DND-41 (cell line): ENCODE results near the gene E2F2.

ENCODE experiments used
- ATAC-seq: fragments of 200-7000 bp; cut with Tn5 transposase; 3 replicates; pipeline ENCODE4 v1.9.1; 2021; ENCODE audit warnings: low read depth; ENCODE audit not compliant: insufficient read depth
- DNase-seq: peaks from one replicate; pipeline ENCODE4 v3.0.0-alpha.2; 2020
- H2AFZ ChIP-seq: 2 replicates; pipeline ENCODE4 v1.6.0; 2012; ENCODE audit warnings: low read depth, low read length
- H3K27ac ChIP-seq: 2 replicates; pipeline ENCODE4 v1.5.1; 2012; ENCODE audit warnings: low read length, inconsistent platforms
- H3K27me3 ChIP-seq: fragments of 200-600 bp; sonication (generic); 2 replicates; pipeline ENCODE4 v1.6.0; 2012; ENCODE audit warnings: low read length, mild to moderate bottlenecking, inconsistent platforms; ENCODE audit not compliant: insufficient read depth, poor library complexity
- H3K36me3 ChIP-seq: 2 replicates; pipeline ENCODE4 v1.5.1; 2012; ENCODE audit warnings: low read length, inconsistent platforms; ENCODE audit not compliant: insufficient read depth
- H3K4me1 ChIP-seq: 2 replicates; pipeline ENCODE4 v1.5.1; 2012; ENCODE audit warnings: mild to moderate bottlenecking, low read length; ENCODE audit not compliant: insufficient read depth
- H3K4me2 ChIP-seq: 2 replicates; pipeline ENCODE4 v1.6.0; 2012; ENCODE audit warnings: mild to moderate bottlenecking, moderate library complexity, low read length, inconsistent platforms; ENCODE audit not compliant: insufficient read depth
- H3K4me3 ChIP-seq, 2 experiments: fragments of 200-600 bp in 1 of 2; shearing (Covaris generic) in 1 of 2; 2 replicates each; pipeline ENCODE4 v1.5.1; 2012 to 2016; ENCODE audit warnings: inconsistent platforms in 2 of 2, low read length in 2 of 2, mild to moderate bottlenecking in 2 of 2, low read depth in 1 of 2, moderate library complexity in 1 of 2
- H3K79me2 ChIP-seq: 2 replicates; pipeline ENCODE4 v1.6.0; 2012; ENCODE audit warnings: low read length, inconsistent platforms; ENCODE audit not compliant: insufficient read depth
- H3K9ac ChIP-seq: 2 replicates; pipeline ENCODE4 v1.6.0; 2012; ENCODE audit warnings: low read depth, mild to moderate bottlenecking, inconsistent platforms, low read length, moderate library complexity
- H3K9me3 ChIP-seq: 2 replicates; pipeline ENCODE4 v1.5.1; 2012; ENCODE audit warnings: low read length, moderate library complexity, mild to moderate bottlenecking, inconsistent platforms; ENCODE audit not compliant: insufficient read depth, severe bottlenecking
- H4K20me1 ChIP-seq: 2 replicates; pipeline ENCODE4 v1.6.0; 2012; ENCODE audit warnings: low read length; ENCODE audit not compliant: insufficient read depth
- EZH2 ChIP-seq: IDR thresholded peaks from 3 replicates; pipeline ENCODE4 v1.6.1; 2012; ENCODE audit warnings: borderline replicate concordance, low read depth, mild to moderate bottlenecking, moderate library complexity, low read length, inconsistent platforms; ENCODE audit not compliant: severe bottlenecking
- TF ChIP-seq, protein P1 (sequence below): IDR thresholded peaks from 2 replicates; pipeline ENCODE4 v1.5.1; 2012; ENCODE audit warnings: borderline replicate concordance, low read length, moderate library complexity, mild to moderate bottlenecking; ENCODE audit not compliant: poor library complexity, severe bottlenecking; ENCODE audit errors: extremely low read depth

E2F2 gene

DNA sequence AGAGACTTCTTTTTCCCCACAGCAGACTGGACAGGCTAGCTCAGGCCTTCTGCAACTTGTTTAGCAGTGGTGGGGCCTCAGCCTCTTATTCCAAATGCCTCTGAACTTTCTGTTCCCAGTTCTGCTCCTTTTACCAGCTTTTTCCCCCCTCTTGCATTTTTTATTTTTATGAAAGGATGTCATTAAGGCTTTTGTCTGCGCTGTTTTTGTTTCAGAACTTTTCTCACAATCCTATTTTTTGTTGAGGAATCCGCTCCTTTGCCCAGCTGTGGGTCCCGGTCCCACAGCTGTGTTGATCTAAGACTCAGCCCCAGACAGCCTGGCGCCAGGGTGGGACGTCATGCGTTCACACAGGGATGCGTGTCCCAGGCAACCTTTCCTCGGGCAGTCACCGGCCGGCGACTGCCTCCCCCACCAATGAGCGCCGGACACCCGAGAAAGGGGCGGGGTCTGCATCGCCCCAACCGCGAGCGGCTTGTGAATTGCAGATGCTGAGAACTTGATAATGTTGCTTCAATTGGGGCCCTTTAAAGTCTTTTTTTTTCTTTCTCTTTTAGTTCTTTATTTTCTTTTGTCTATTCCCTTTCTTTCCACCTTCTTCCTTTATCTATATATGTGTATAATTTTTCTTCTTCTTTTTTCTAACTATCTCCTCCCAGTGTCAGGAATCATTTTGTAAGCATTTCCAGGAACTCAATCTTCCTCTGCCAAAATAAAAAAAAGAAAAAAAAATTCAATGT is 31.3 kb upstream of the E2F2 start:
- DNase-seq (peak; percentile 74), ATAC-seq (peak; percentile 48)
- Histone ChIP-seq H2AFZ (no peak overlapping the region), H3K36me3 (no peaks in the 10 kb centered on the region), H3K4me1 (peaks cover 41% of the 10 kb centered on the region), H3K9me3 (no peaks in the 10 kb centered on the region), H3K27me3 (peaks cover 58% of the 10 kb centered on the region), H3K4me3 (no peak overlapping the region), H3K27ac (no peak overlapping the region), H3K9ac (no peak overlapping the region), H4K20me1 (peaks cover 7% of the 10 kb centered on the region; the same call in 1 of the 2 replicates), H3K79me2 (peaks cover 6% of the 10 kb centered on the region; the same call in 1 of the 2 replicates), H3K4me2 (no peak overlapping the region)
- TF ChIP-seq, protein P1, sequence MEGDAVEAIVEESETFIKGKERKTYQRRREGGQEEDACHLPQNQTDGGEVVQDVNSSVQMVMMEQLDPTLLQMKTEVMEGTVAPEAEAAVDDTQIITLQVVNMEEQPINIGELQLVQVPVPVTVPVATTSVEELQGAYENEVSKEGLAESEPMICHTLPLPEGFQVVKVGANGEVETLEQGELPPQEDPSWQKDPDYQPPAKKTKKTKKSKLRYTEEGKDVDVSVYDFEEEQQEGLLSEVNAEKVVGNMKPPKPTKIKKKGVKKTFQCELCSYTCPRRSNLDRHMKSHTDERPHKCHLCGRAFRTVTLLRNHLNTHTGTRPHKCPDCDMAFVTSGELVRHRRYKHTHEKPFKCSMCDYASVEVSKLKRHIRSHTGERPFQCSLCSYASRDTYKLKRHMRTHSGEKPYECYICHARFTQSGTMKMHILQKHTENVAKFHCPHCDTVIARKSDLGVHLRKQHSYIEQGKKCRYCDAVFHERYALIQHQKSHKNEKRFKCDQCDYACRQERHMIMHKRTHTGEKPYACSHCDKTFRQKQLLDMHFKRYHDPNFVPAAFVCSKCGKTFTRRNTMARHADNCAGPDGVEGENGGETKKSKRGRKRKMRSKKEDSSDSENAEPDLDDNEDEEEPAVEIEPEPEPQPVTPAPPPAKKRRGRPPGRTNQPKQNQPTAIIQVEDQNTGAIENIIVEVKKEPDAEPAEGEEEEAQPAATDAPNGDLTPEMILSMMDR = no peak
- no peak for TF ChIP-seq EZH2

DNA sequence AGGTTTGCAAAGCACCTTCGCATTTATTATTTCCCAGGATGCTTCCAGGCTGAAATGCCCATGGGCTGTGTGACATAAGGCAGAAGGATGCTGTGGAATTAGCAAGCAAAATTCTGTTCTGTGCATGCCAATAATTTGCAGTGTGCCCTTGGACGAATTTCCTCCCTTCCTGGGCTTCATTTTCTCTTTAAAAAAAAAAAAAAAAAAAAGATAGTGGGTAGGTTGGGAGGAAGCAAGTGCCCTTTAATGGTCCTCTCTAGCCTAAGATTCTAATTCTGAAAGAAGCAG is 30.7 kb upstream of the E2F2 start:
- H3K27ac ChIP-seq = no peak overlapping the region
- peaks cover 6% of the 10 kb centered on the region; the same call in 1 of the 2 replicates for H3K79me2 ChIP-seq
- no peaks in the 10 kb centered on the region for H3K36me3 ChIP-seq
- peaks cover 57% of the 10 kb centered on the region for H3K27me3 ChIP-seq
- TF ChIP-seq, protein P1 = no peak
- no peak for TF ChIP-seq EZH2
- H3K4me3 ChIP-seq = no peak overlapping the region
- no peak overlapping the region for H3K4me2 ChIP-seq
- no peak overlapping the region for H2AFZ ChIP-seq
- DNase-seq = no peak
- peaks cover 41% of the 10 kb centered on the region for H3K4me1 ChIP-seq
- H3K9me3 ChIP-seq = no peaks in the 10 kb centered on the region
- H3K9ac ChIP-seq = no peak overlapping the region
- peaks cover 7% of the 10 kb centered on the region; the same call in 1 of the 2 replicates for H4K20me1 ChIP-seq
- ATAC-seq = no peak

GRCh38 chr1:23561076-23561812 is 30.2 kb upstream of the E2F2 start:
- peaks cover 7% of the 10 kb centered on the region; the same call in 1 of the 2 replicates for H4K20me1 ChIP-seq
- H3K4me3 ChIP-seq = no peak overlapping the region
- peaks cover 43% of the 10 kb centered on the region for H3K4me1 ChIP-seq
- peaks cover 6% of the 10 kb centered on the region; the same call in 1 of the 2 replicates for H3K79me2 ChIP-seq
- DNase-seq (no peak), ATAC-seq (no peak)
- H3K27me3 ChIP-seq = peaks cover 57% of the 10 kb centered on the region
- H3K27ac ChIP-seq = no peak overlapping the region
- H2AFZ ChIP-seq = no peak overlapping the region
- H3K9me3 ChIP-seq = no peaks in the 10 kb centered on the region
- no peak overlapping the region for H3K9ac ChIP-seq
- no peak for TF ChIP-seq EZH2
- TF ChIP-seq, protein P1 = no peak
- no peak overlapping the region for H3K4me2 ChIP-seq
- no peaks in the 10 kb centered on the region for H3K36me3 ChIP-seq
